OCI-LY7 (cell line): ENCODE measurements around the gene DAZAP1. TPM values are rescaled to one million over a fixed set of nuclear protein-coding genes. Genes with fewer than 3 reads are reported as not detected.

ENCODE experiments used
- BruUV-seq: library from RNA; stranded (reverse); fragments of 400-500 nt; replicated peaks from 2 replicates; lab custom pipeline; 2021; lab: Mats Ljungman, UMichigan
- CTCF ChIA-PET: fragments of 300-600 bp; sonication (Branson Sonifier 250); formaldehyde crosslinking; loops from one replicate; lab custom pipeline; 2022; ENCODE audit warnings: antibody characterized with exemption; ENCODE audit not compliant: unreplicated experiment; lab: Charles Lee
- POLR2A ChIA-PET: fragments of 300-600 bp; sonication (Branson Sonifier 250); formaldehyde crosslinking; loops from one replicate; lab custom pipeline; 2022; ENCODE audit warnings: antibody characterized with exemption; lab: Charles Lee
- DNase-seq: peaks from one replicate; pipeline ENCODE4 v3.0.0-alpha.2; 2015; ENCODE audit warnings: low spot score
- H2AFZ ChIP-seq: fragments of 200-600 bp; sonication (generic), shearing (Covaris generic); 2 replicates; pipeline ENCODE4 v1.6.1; 2014; ENCODE audit warnings: mild to moderate bottlenecking, antibody characterized with exemption, low read length, moderate library complexity
- H3K27ac ChIP-seq: fragments of 200-600 bp; sonication (generic); 2 replicates; pipeline ENCODE4 v1.5.1; 2014; ENCODE audit warnings: mixed run types, low read depth, mild to moderate bottlenecking, moderate library complexity, low read length, inconsistent platforms; ENCODE audit not compliant: poor library complexity, severe bottlenecking
- H3K36me3 ChIP-seq: fragments of 200-600 bp; sonication (generic); 2 replicates; pipeline ENCODE4 v1.6.1; 2014; ENCODE audit warnings: mild to moderate bottlenecking, antibody characterized with exemption, low read length, moderate library complexity, mixed read lengths; ENCODE audit not compliant: insufficient read depth
- H3K4me1 ChIP-seq: fragments of 200-600 bp; sonication (generic); 2 replicates; pipeline ENCODE4 v1.5.1; 2014; ENCODE audit warnings: mild to moderate bottlenecking, low read length; ENCODE audit not compliant: insufficient read depth, poor library complexity, severe bottlenecking
- H3K4me2 ChIP-seq: fragments of 200-600 bp; sonication (generic); 2 replicates; pipeline ENCODE4 v1.6.1; 2014; ENCODE audit warnings: mild to moderate bottlenecking, low read length
- H3K4me3 ChIP-seq: fragments of 200-600 bp; sonication (generic); 2 replicates; pipeline ENCODE4 v1.5.1; 2014; ENCODE audit warnings: mild to moderate bottlenecking, low read depth, low read length; ENCODE audit not compliant: poor library complexity, severe bottlenecking
- H3K79me2 ChIP-seq: fragments of 200-600 bp; sonication (generic); 2 replicates; pipeline ENCODE4 v1.6.1; 2016; ENCODE audit warnings: low read depth, mild to moderate bottlenecking, low read length, moderate library complexity, mixed read lengths; ENCODE audit not compliant: insufficient read depth
- H3K9me2 ChIP-seq: fragments of 200-600 bp; sonication (generic); 2 replicates; pipeline ENCODE4 v1.6.1; 2016; ENCODE audit warnings: mild to moderate bottlenecking, low read length, mixed read lengths; ENCODE audit not compliant: insufficient read depth
- H3K9me3 ChIP-seq: fragments of 200-600 bp; sonication (generic); 2 replicates; pipeline ENCODE4 v1.6.1; 2014; ENCODE audit warnings: mild to moderate bottlenecking, mixed run types, low read length, mixed read lengths
- H4K20me1 ChIP-seq: fragments of 200-600 bp; sonication (generic); 2 replicates; pipeline ENCODE4 v1.6.1; 2014; ENCODE audit warnings: mild to moderate bottlenecking, antibody characterized with exemption, low read length, moderate library complexity, mixed read lengths; ENCODE audit not compliant: insufficient read depth
- EZH2phosphoT487 ChIP-seq: fragments of 200-600 bp; sonication (generic); IDR thresholded peaks from 2 replicates; pipeline ENCODE4 v1.6.1; 2018; ENCODE audit warnings: low read depth, borderline replicate concordance, mild to moderate bottlenecking, mixed run types, antibody characterized with exemption, low read length, moderate library complexity, mixed read lengths
- intact Hi-C: fragments of 100-400 bp; cut with micrococcal nuclease; formaldehyde crosslinking; loops from one replicate; pipeline ENCODE4 v1.10.0; 2022; ENCODE audit not compliant: unreplicated experiment
- total RNA-seq, 2 experiments: library from RNA; depleted of rRNA in 1 of 2; stranded (reverse); fragments of >200 nt in 1 of 2; shearing (Covaris generic) in 1 of 2; gene quantifications; 2 replicates each; pipeline ENCODE4 v1.2.3, GENCODE V29; 2014 to 2022
- TF ChIP-seq, protein P1 (sequence below): fragments of 200-600 bp; sonication (generic); conservative IDR thresholded peaks from 2 replicates; pipeline ENCODE4 v1.5.1; 2014; ENCODE audit warnings: mild to moderate bottlenecking, antibody characterized with exemption, low read length, moderate library complexity, mixed read lengths

DAZAP1 gene
- total RNA-seq, 2 experiments from 2014 or later: 170 to 373 TPM

DNA sequence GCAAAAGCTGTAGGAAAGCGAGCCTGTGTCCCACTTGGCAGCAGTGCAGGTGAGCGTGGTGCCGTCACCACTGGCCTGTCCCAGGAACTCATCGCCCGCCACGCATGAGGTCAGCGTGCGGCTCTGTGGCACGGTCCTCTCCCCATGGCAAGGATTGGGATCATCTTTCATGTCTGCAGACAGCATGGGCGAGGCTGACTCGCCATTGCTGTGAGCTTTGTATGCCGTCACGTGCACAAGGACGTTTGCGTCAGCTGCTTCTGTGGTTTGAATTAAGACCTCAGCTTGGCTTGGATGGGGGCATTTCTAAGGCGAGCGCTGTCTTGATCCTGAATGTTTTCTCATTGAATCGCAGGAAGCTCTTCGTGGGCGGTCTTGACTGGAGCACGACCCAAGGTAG lies 9.8 kb downstream of the DAZAP1 start:
- CTCF ChIA-PET: no interaction called here
- TF ChIP-seq, protein P1, sequence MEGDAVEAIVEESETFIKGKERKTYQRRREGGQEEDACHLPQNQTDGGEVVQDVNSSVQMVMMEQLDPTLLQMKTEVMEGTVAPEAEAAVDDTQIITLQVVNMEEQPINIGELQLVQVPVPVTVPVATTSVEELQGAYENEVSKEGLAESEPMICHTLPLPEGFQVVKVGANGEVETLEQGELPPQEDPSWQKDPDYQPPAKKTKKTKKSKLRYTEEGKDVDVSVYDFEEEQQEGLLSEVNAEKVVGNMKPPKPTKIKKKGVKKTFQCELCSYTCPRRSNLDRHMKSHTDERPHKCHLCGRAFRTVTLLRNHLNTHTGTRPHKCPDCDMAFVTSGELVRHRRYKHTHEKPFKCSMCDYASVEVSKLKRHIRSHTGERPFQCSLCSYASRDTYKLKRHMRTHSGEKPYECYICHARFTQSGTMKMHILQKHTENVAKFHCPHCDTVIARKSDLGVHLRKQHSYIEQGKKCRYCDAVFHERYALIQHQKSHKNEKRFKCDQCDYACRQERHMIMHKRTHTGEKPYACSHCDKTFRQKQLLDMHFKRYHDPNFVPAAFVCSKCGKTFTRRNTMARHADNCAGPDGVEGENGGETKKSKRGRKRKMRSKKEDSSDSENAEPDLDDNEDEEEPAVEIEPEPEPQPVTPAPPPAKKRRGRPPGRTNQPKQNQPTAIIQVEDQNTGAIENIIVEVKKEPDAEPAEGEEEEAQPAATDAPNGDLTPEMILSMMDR: no peak
- TF ChIP-seq EZH2phosphoT487: no peak
- Histone ChIP-seq H2AFZ (no peak overlapping the region), H3K36me3 (peaks cover 95% of the 10 kb centered on the region), H3K79me2 (peaks cover 62% of the 10 kb centered on the region), H3K4me2 (no peak overlapping the region), H3K4me1 (no peaks in the 10 kb centered on the region), H3K9me2 (no peaks in the 10 kb centered on the region), H3K27ac (no peak overlapping the region), H3K9me3 (no peaks in the 10 kb centered on the region), H3K4me3 (no peak overlapping the region), H4K20me1 (peaks cover 7% of the 10 kb centered on the region; the same call in 1 of the 2 replicates)
- POLR2A ChIA-PET: no interaction called here
- BruUV-seq: no TSS peak
- DNase-seq: no peak
- intact Hi-C loops: no loop called here

DNA sequence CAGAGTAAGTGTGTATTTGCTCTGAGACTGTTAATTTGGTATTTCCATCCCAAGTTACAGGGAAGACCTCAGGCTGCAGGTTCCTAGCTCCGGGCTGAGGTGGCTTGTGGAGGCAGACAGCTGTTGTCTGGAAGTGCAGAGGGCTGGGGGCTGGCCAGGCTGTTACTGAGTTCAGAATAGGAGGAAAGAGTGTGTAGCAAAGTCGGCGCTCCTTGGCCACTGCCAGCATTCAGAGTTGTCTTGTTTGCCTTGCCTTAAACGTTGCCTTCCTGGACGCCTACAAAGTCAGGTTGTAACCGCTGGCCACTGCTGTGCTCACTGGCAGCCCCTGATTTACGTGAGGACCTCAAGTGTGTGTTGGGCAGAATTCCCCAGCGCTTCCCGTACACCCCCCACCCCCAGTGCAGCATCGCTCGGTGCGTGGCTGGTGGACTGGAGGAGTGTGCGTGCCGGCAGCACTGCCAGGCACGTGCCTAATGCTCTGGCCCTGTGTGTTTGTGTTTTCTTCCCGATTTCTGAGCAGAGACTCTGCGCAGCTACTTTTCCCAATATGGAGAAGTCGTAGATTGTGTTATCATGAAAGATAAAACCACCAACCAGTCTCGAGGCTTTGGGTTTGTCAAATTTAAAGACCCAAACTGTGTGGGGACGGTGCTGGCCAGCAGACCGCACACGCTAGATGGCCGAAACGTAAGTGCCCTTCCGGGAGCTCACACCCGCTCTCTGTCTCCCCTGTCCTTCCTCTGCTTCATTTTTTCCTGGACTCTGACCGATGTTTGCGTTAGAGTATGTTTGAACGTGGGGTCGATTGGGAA lies 10.5 kb downstream of the DAZAP1 start:
- no peak overlapping the region for H3K4me2 ChIP-seq
- H3K9me3 ChIP-seq: no peaks in the 10 kb centered on the region
- H3K27ac ChIP-seq: no peak overlapping the region
- no peak for DNase-seq
- POLR2A ChIA-PET: no interaction called here
- H4K20me1 ChIP-seq: peaks cover 7% of the 10 kb centered on the region; the same call in 1 of the 2 replicates
- no peaks in the 10 kb centered on the region for H3K4me1 ChIP-seq
- no peaks in the 10 kb centered on the region for H3K9me2 ChIP-seq
- no peak overlapping the region for H2AFZ ChIP-seq
- BruUV-seq: no TSS peak
- intact Hi-C loops: no loop called here
- no peak overlapping the region for H3K4me3 ChIP-seq
- peaks cover 55% of the 10 kb centered on the region for H3K79me2 ChIP-seq
- CTCF ChIA-PET: no interaction called here
- TF ChIP-seq EZH2phosphoT487: no peak
- TF ChIP-seq, protein P1: no peak
- H3K36me3 ChIP-seq: peaks cover 95% of the 10 kb centered on the region

DNA sequence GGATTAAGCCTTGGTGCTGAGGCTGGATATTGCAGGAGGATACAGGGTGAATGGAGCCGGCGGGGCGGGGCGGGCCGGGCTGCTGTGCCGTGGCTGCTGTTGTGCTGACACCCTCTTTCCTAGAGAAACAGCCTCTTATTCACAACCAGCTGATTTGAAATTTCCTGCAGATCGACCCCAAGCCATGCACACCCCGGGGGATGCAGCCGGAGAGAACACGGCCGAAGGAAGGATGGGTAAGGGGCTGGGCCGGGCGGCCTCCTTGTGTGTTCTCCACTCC lies 11.1 kb downstream of the DAZAP1 start:
- H3K9me2 ChIP-seq: no peaks in the 10 kb centered on the region
- no TSS peak for BruUV-seq
- peaks cover 7% of the 10 kb centered on the region; the same call in 1 of the 2 replicates for H4K20me1 ChIP-seq
- intact Hi-C loops: no loop called here
- H3K27ac ChIP-seq: no peak overlapping the region
- no peaks in the 10 kb centered on the region for H3K4me1 ChIP-seq
- no peak for DNase-seq
- H3K36me3 ChIP-seq: peaks cover 95% of the 10 kb centered on the region
- ChIA-PET CTCF (no interaction called here), POLR2A (no interaction called here)
- TF ChIP-seq EZH2phosphoT487: no peak
- TF ChIP-seq, protein P1: no peak
- no peak overlapping the region for H2AFZ ChIP-seq
- H3K79me2 ChIP-seq: peaks cover 49% of the 10 kb centered on the region
- H3K4me2 ChIP-seq: no peak overlapping the region
- H3K9me3 ChIP-seq: no peaks in the 10 kb centered on the region
- no peak overlapping the region for H3K4me3 ChIP-seq
